MG63 (cell line): ENCODE measurements around the gene LINC00305. TPM values are rescaled to one million over a fixed set of nuclear protein-coding genes. Genes with fewer than 3 reads are reported as not detected.

Experiments used
- DNase-seq: peaks from one replicate; pipeline ENCODE4 v3.0.0-alpha.2; 2020
- H3K27me3 ChIP-seq: fragments of 250-450 bp; sonication (Bioruptor Pico); 2 replicates; pipeline ENCODE4 v1.5.1; 2020; ENCODE audit warnings: mild to moderate bottlenecking, moderate library complexity
- H3K36me3 ChIP-seq: fragments of 250-450 bp; sonication (Bioruptor Pico); 2 replicates; pipeline ENCODE4 v1.5.1; 2020; ENCODE audit warnings: mild to moderate bottlenecking, moderate library complexity
- H3K4me3 ChIP-seq: fragments of 250-450 bp; sonication (Bioruptor Pico); 2 replicates; pipeline ENCODE4 v1.5.1; 2020; ENCODE audit warnings: mild to moderate bottlenecking, moderate library complexity
- H3K9me3 ChIP-seq: fragments of 250-450 bp; sonication (Bioruptor Pico); 2 replicates; pipeline ENCODE4 v1.5.1; 2020; ENCODE audit warnings: mild to moderate bottlenecking, moderate library complexity
- total RNA-seq: library from RNA; depleted of rRNA; stranded (reverse); fragments of >200 nt; shearing (Covaris generic); gene quantifications from 2 replicates; pipeline ENCODE4 v1.2.3, GENCODE V29; 2014; ENCODE audit warnings: low replicate concordance; rRNA removed

LINC00305 gene
- not detected in 2 replicates for total RNA-seq

- no peaks in the 10 kb centered on the region for H3K36me3 ChIP-seq
- no peak within 1 kb of the TSS for H3K4me3 ChIP-seq
- H3K27me3 ChIP-seq: no peaks in the 10 kb centered on the region
- no peak for DNase-seq
- no peaks in the 10 kb centered on the region for H3K9me3 ChIP-seq
Observed at GRCh38 chr18:64148988-64149387, at the start of gene LINC00305. Gene LINC00305 (minus strand): TSS chr18:64149088.

GRCh38 chr18:64191069-64191468 lies 42.2 kb upstream of the LINC00305 start:
- H3K27me3 ChIP-seq: no peaks in the 10 kb centered on the region
- DNase-seq: no peak
- no peaks in the 10 kb centered on the region for H3K36me3 ChIP-seq
- H3K9me3 ChIP-seq: no peaks in the 10 kb centered on the region
- H3K4me3 ChIP-seq: no peak overlapping the region

- H3K4me3 ChIP-seq: no peak overlapping the region
- H3K27me3 ChIP-seq: no peaks in the 10 kb centered on the region
- no peak for DNase-seq
- no peaks in the 10 kb centered on the region for H3K9me3 ChIP-seq
- H3K36me3 ChIP-seq: no peaks in the 10 kb centered on the region
Observed at GRCh38 chr18:64185987-64186386, 37.1 kb upstream of the LINC00305 start.

- H3K4me3 ChIP-seq: no peak overlapping the region
- H3K27me3 ChIP-seq: no peaks in the 10 kb centered on the region
- no peaks in the 10 kb centered on the region for H3K36me3 ChIP-seq
- H3K9me3 ChIP-seq: no peaks in the 10 kb centered on the region
- no peak for DNase-seq
Observed at GRCh38 chr18:64183665-64184064, 34.8 kb upstream of the LINC00305 start.

GRCh38 chr18:64180617-64181016 lies 31.7 kb upstream of the LINC00305 start:
- no peak overlapping the region for H3K4me3 ChIP-seq
- H3K9me3 ChIP-seq: no peaks in the 10 kb centered on the region
- DNase-seq: no peak
- no peaks in the 10 kb centered on the region for H3K36me3 ChIP-seq
- H3K27me3 ChIP-seq: no peaks in the 10 kb centered on the region

- H3K36me3 ChIP-seq: no peaks in the 10 kb centered on the region
- DNase-seq: no peak
- H3K4me3 ChIP-seq: no peak overlapping the region
- no peaks in the 10 kb centered on the region for H3K9me3 ChIP-seq
- H3K27me3 ChIP-seq: no peaks in the 10 kb centered on the region
Observed at GRCh38 chr18:64180171-64180570, 31.3 kb upstream of the LINC00305 start.

- H3K4me3 ChIP-seq: no peak overlapping the region
- H3K9me3 ChIP-seq: no peaks in the 10 kb centered on the region
- no peaks in the 10 kb centered on the region for H3K27me3 ChIP-seq
- DNase-seq: no peak
- no peaks in the 10 kb centered on the region for H3K36me3 ChIP-seq
Observed at GRCh38 chr18:64179556-64180080, 30.7 kb upstream of the LINC00305 start.

- DNase-seq: no peak
- H3K27me3 ChIP-seq: no peaks in the 10 kb centered on the region
- no peaks in the 10 kb centered on the region for H3K36me3 ChIP-seq
- no peaks in the 10 kb centered on the region for H3K9me3 ChIP-seq
- no peak overlapping the region for H3K4me3 ChIP-seq
Observed at GRCh38 chr18:64178860-64179259, 30.0 kb upstream of the LINC00305 start.

GRCh38 chr18:64175432-64175831 lies 26.5 kb upstream of the LINC00305 start:
- Histone ChIP-seq H3K4me3 (no peak overlapping the region), H3K36me3 (no peaks in the 10 kb centered on the region), H3K27me3 (no peaks in the 10 kb centered on the region), H3K9me3 (0 out of 2 replicates have a peak, but pooled peaks cover 5% of the 10 kb centered on the region)
- no peak for DNase-seq

- Histone ChIP-seq H3K9me3 (0 out of 2 replicates have a peak, but pooled peaks cover 5% of the 10 kb centered on the region), H3K36me3 (no peaks in the 10 kb centered on the region), H3K4me3 (no peak overlapping the region), H3K27me3 (no peaks in the 10 kb centered on the region)
- DNase-seq: no peak
Observed at GRCh38 chr18:64171576-64171975, 22.7 kb upstream of the LINC00305 start.

GRCh38 chr18:64167408-64167925 lies 18.6 kb upstream of the LINC00305 start:
- Histone ChIP-seq H3K4me3 (no peak overlapping the region), H3K9me3 (0 out of 2 replicates have a peak, but pooled peaks cover 3% of the 10 kb centered on the region), H3K27me3 (no peaks in the 10 kb centered on the region), H3K36me3 (no peaks in the 10 kb centered on the region)
- DNase-seq: no peak

GRCh38 chr18:64165906-64166305 lies 17.0 kb upstream of the LINC00305 start:
- DNase-seq: peak; percentile 65
- Histone ChIP-seq H3K27me3 (no peaks in the 10 kb centered on the region), H3K36me3 (no peaks in the 10 kb centered on the region), H3K9me3 (no peaks in the 10 kb centered on the region), H3K4me3 (no peak overlapping the region)

GRCh38 chr18:64164883-64165282 lies 16.0 kb upstream of the LINC00305 start:
- Histone ChIP-seq H3K27me3 (no peaks in the 10 kb centered on the region), H3K36me3 (no peaks in the 10 kb centered on the region), H3K9me3 (no peaks in the 10 kb centered on the region), H3K4me3 (no peak overlapping the region)
- DNase-seq: no peak

- DNase-seq: no peak
- no peaks in the 10 kb centered on the region for H3K9me3 ChIP-seq
- no peaks in the 10 kb centered on the region for H3K27me3 ChIP-seq
- no peak overlapping the region for H3K4me3 ChIP-seq
- H3K36me3 ChIP-seq: no peaks in the 10 kb centered on the region
Observed at GRCh38 chr18:64149916-64150438, 1.1 kb upstream of the LINC00305 start.

- Histone ChIP-seq H3K36me3 (no peaks in the 10 kb centered on the region), H3K27me3 (no peaks in the 10 kb centered on the region), H3K4me3 (no peak overlapping the region), H3K9me3 (no peaks in the 10 kb centered on the region)
- no peak for DNase-seq
Observed at GRCh38 chr18:64142904-64143303, 6.0 kb downstream of the LINC00305 start.

- Histone ChIP-seq H3K9me3 (no peaks in the 10 kb centered on the region), H3K36me3 (no peaks in the 10 kb centered on the region), H3K4me3 (no peak overlapping the region), H3K27me3 (no peaks in the 10 kb centered on the region)
- DNase-seq: no peak
Observed at GRCh38 chr18:64137914-64138313, 11.0 kb downstream of the LINC00305 start.

GRCh38 chr18:64134044-64134747 lies 14.7 kb downstream of the LINC00305 start:
- Histone ChIP-seq H3K27me3 (no peaks in the 10 kb centered on the region), H3K4me3 (no peak overlapping the region), H3K9me3 (no peaks in the 10 kb centered on the region), H3K36me3 (no peaks in the 10 kb centered on the region)
- peak; percentile 26 for DNase-seq

- H3K36me3 ChIP-seq: no peaks in the 10 kb centered on the region
Observed at GRCh38 chr18:64132871-64133270, 16.0 kb downstream of the LINC00305 start.

More at GRCh38 chr18:64132871-64133270, 16.0 kb downstream of the LINC00305 start:
- no peaks in the 10 kb centered on the region for H3K27me3 ChIP-seq
- no peak for DNase-seq
- no peaks in the 10 kb centered on the region for H3K9me3 ChIP-seq
- no peak overlapping the region for H3K4me3 ChIP-seq
